ENCODE results near the gene LY86.

The LY86 gene

DNA sequence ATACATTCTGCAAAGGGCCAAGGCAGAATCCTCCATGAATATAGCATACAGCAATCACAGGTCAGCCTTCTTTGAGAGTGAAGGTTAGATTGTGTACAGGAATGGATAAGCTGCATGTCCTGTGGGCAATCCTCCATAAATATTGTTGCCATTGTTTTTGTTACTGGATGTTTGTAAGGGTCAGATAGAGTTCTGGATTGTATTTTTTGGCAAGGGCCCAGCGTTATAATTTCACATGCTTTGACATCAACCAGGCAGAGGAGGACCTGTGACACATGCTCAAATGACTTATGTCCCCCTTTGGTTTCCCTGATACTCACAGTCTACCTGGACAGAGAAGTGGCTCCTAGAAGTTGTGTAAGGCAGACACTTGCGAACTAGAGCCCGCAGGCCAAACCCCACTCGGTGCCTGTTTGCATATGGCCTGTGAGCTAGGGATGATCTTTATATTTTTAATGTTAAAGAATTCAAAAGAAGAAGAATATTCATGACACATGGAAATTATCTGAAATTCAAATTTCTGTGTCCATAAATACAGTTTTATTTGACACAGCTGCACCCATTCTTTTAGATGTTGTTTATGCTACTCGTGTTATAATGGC lies 5.4 kb downstream of the LY86 start:
- TF ChIP-seq, protein P1, sequence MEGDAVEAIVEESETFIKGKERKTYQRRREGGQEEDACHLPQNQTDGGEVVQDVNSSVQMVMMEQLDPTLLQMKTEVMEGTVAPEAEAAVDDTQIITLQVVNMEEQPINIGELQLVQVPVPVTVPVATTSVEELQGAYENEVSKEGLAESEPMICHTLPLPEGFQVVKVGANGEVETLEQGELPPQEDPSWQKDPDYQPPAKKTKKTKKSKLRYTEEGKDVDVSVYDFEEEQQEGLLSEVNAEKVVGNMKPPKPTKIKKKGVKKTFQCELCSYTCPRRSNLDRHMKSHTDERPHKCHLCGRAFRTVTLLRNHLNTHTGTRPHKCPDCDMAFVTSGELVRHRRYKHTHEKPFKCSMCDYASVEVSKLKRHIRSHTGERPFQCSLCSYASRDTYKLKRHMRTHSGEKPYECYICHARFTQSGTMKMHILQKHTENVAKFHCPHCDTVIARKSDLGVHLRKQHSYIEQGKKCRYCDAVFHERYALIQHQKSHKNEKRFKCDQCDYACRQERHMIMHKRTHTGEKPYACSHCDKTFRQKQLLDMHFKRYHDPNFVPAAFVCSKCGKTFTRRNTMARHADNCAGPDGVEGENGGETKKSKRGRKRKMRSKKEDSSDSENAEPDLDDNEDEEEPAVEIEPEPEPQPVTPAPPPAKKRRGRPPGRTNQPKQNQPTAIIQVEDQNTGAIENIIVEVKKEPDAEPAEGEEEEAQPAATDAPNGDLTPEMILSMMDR (IDR thresholded peaks at IDR 0.05; ENCODE audit: insufficient read depth, low read length, poor library complexity, severe bottlenecking) = no peak
- no peak for TF ChIP-seq EZH2phosphoT487 (conservative IDR thresholded peaks at IDR 0.05; ENCODE audit: low read length)
- Histone ChIP-seq H3K27ac (ENCODE audit: low read depth, low read length) (no peak overlapping the region), H3K4me2 (ENCODE audit: low read depth, low read length, poor library complexity, severe bottlenecking) (no peak overlapping the region)

DNA sequence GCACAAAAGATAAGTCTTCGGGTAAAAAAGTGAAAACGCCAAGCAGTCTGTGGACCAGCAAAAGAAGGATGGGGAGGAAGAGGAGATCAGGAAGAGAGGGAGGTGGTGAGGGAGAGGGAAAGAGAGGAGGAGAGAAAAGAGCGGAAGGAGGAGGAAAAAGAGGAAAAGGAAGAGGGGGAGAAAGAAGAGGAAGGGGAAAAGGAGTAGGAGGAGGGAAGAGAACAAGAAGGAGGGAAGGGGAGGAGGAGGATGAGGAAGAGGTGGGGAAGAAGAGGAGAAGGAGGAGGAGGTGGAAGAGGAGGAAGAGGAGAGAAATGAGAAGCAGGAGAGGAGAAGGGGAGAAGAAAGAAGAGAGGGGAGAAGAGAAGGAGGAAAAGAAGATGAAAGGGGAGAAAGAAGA lies 6.5 kb downstream of the LY86 start:
- Histone ChIP-seq H3F3A (ENCODE audit: insufficient read depth) (peaks cover 14% of the 10 kb centered on the region; the same call in 1 of the 2 replicates), H2AFZ (ENCODE audit: low read depth, low read length, severe bottlenecking) (no peak overlapping the region), H3K9me2 (replicated peaks; ENCODE audit: insufficient read depth, low read length) (no peaks in the 10 kb centered on the region), H3K36me3 (ENCODE audit: low read length) (no peaks in the 10 kb centered on the region), H3K4me2 (ENCODE audit: low read depth, low read length, poor library complexity, severe bottlenecking) (no peak overlapping the region), H4K20me1 (ENCODE audit: low read depth, low read length) (no peaks in the 10 kb centered on the region), H3K27ac (ENCODE audit: low read depth, low read length) (no peak overlapping the region), H3K9ac (ENCODE audit: low read length) (no peak overlapping the region), H3K27me3 (ENCODE audit: low read length) (no peaks in the 10 kb centered on the region), H3K9me3 (ENCODE audit: insufficient read depth, low read length) (no peaks in the 10 kb centered on the region), H3K79me2 (ENCODE audit: insufficient read depth, low read length) (peaks cover 38% of the 10 kb centered on the region), H3K4me3 (ENCODE audit: insufficient read depth, low read length, poor library complexity, severe bottlenecking) (no peak overlapping the region)
- TF ChIP-seq EZH2phosphoT487 (conservative IDR thresholded peaks at IDR 0.05; ENCODE audit: low read length) = no peak
- TF ChIP-seq, protein P1 (IDR thresholded peaks at IDR 0.05; ENCODE audit: insufficient read depth, low read length, poor library complexity, severe bottlenecking) = no peak

More for the DNA sequence above, 5.4 kb downstream of the LY86 start:
- H3K27me3 ChIP-seq (ENCODE audit: low read length) = no peaks in the 10 kb centered on the region
- H3K9me3 ChIP-seq (ENCODE audit: insufficient read depth, low read length) = no peaks in the 10 kb centered on the region
- H4K20me1 ChIP-seq (ENCODE audit: low read depth, low read length) = no peaks in the 10 kb centered on the region
- H3K36me3 ChIP-seq (ENCODE audit: low read length) = no peaks in the 10 kb centered on the region
- H3F3A ChIP-seq (ENCODE audit: insufficient read depth) = peaks cover 22% of the 10 kb centered on the region
- H3K9me2 ChIP-seq (replicated peaks; ENCODE audit: insufficient read depth, low read length) = no peaks in the 10 kb centered on the region
- H2AFZ ChIP-seq (ENCODE audit: low read depth, low read length, severe bottlenecking) = no peak overlapping the region
- H3K9ac ChIP-seq (ENCODE audit: low read length) = no peak overlapping the region
- H3K79me2 ChIP-seq (ENCODE audit: insufficient read depth, low read length) = peaks cover 45% of the 10 kb centered on the region
- H3K4me3 ChIP-seq (ENCODE audit: insufficient read depth, low read length, poor library complexity, severe bottlenecking) = no peak overlapping the region

DNA sequence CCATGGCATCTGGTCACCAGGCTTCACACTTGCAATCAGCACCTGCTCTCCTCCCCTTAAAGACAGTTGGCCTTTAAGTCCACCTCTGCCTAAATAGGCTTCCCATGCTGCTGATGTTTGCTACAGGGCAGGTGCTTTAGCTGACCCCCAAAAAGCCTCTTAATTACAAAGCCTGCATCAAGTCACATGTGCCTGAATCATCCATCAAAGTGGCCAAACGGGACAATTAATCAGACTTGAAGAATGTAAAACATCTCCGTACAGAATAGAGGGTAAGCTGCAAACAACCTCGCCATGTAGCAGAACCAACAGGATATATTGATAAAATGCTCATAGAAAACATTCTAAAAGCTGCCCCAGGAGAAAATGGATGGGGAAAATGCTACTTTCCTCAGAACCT lies 7.4 kb downstream of the LY86 start:
- Histone ChIP-seq H4K20me1 (ENCODE audit: low read depth, low read length) (no peaks in the 10 kb centered on the region), H2AFZ (ENCODE audit: low read depth, low read length, severe bottlenecking) (no peak overlapping the region), H3K27ac (ENCODE audit: low read depth, low read length) (no peak overlapping the region), H3K36me3 (ENCODE audit: low read length) (no peaks in the 10 kb centered on the region), H3K4me3 (ENCODE audit: insufficient read depth, low read length, poor library complexity, severe bottlenecking) (no peak overlapping the region), H3F3A (ENCODE audit: insufficient read depth) (peaks cover 10% of the 10 kb centered on the region; the same call in 1 of the 2 replicates), H3K9ac (ENCODE audit: low read length) (no peak overlapping the region), H3K79me2 (ENCODE audit: insufficient read depth, low read length) (peaks cover 29% of the 10 kb centered on the region), H3K9me3 (ENCODE audit: insufficient read depth, low read length) (no peaks in the 10 kb centered on the region), H3K9me2 (replicated peaks; ENCODE audit: insufficient read depth, low read length) (no peaks in the 10 kb centered on the region), H3K4me2 (ENCODE audit: low read depth, low read length, poor library complexity, severe bottlenecking) (no peak overlapping the region), H3K27me3 (ENCODE audit: low read length) (no peaks in the 10 kb centered on the region)
- TF ChIP-seq EZH2phosphoT487 (conservative IDR thresholded peaks at IDR 0.05; ENCODE audit: low read length) = no peak
- TF ChIP-seq, protein P1 (IDR thresholded peaks at IDR 0.05; ENCODE audit: insufficient read depth, low read length, poor library complexity, severe bottlenecking) = no peak

All from SU-DHL-6 (cell line).